GM13976 (cell line): Measurements from ENCODE around the gene MBTPS1.

Experiments
- DNase-seq: peaks from one replicate; pipeline ENCODE4 v3.0.0; 2012; ENCODE audit warnings: low spot score
- in situ Hi-C: fragments of 300-500 bp; cut with MboI; formaldehyde crosslinking; loops from one replicate; pipeline ENCODE4 v1.12.0; 2022; ENCODE audit warnings: low sequenced_read_pairs, mixed read lengths, inconsistent platforms; ENCODE audit not compliant: unreplicated experiment
- TF ChIP-seq, protein P1 (sequence below): IDR thresholded peaks from 2 replicates; pipeline ENCODE4 v1.5.1; 2012; ENCODE audit warnings: borderline replicate concordance, mild to moderate bottlenecking; ENCODE audit not compliant: insufficient read depth; ENCODE audit errors: extremely low read depth, missing control alignments, control extremely low read depth

MBTPS1 gene

GRCh38 chr16:84047626-84048025 lies 69.1 kb downstream of the MBTPS1 start:
- TF ChIP-seq, protein P1, sequence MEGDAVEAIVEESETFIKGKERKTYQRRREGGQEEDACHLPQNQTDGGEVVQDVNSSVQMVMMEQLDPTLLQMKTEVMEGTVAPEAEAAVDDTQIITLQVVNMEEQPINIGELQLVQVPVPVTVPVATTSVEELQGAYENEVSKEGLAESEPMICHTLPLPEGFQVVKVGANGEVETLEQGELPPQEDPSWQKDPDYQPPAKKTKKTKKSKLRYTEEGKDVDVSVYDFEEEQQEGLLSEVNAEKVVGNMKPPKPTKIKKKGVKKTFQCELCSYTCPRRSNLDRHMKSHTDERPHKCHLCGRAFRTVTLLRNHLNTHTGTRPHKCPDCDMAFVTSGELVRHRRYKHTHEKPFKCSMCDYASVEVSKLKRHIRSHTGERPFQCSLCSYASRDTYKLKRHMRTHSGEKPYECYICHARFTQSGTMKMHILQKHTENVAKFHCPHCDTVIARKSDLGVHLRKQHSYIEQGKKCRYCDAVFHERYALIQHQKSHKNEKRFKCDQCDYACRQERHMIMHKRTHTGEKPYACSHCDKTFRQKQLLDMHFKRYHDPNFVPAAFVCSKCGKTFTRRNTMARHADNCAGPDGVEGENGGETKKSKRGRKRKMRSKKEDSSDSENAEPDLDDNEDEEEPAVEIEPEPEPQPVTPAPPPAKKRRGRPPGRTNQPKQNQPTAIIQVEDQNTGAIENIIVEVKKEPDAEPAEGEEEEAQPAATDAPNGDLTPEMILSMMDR = no peak
- DNase-seq = no peak
- in situ Hi-C loops = no loop called here

GRCh38 chr16:84047206-84047605 lies 69.5 kb downstream of the MBTPS1 start:
- in situ Hi-C loops = no loop called here
- DNase-seq = no peak
- TF ChIP-seq, protein P1 = no peak

DNA sequence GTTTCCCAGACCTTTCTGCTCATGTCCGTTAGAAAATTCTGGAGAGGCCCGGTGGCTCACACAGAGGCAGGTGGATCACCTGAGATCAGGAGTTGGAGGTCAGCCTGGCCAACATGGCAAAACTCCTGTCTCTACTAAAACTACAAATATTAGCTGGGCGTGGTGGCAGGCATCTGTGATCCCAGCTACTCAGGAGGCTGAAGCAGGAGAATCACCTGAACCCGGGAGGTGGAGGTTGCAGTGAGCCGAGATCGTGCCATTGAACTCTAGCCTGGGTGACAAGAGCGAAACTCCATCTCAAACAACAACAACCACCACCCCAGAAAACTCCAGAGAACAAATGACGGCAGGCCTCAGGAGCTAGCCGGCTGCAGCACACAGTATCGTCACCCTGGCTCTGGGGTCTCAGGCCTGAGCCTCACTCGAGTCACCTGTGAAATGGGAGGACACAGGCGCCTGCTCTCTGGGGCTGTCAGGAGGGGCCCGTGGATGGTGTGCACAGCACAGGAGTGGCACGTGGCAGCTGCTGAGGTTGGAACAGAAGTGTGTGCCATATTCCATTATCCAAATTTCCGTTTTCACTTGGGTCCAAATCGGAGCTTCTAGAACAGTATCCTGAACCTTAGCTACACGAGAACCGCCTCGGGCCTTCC lies 70.8 kb downstream of the MBTPS1 start:
- DNase-seq = no peak
- TF ChIP-seq, protein P1 = no peak
- in situ Hi-C loops = no loop called here

DNA sequence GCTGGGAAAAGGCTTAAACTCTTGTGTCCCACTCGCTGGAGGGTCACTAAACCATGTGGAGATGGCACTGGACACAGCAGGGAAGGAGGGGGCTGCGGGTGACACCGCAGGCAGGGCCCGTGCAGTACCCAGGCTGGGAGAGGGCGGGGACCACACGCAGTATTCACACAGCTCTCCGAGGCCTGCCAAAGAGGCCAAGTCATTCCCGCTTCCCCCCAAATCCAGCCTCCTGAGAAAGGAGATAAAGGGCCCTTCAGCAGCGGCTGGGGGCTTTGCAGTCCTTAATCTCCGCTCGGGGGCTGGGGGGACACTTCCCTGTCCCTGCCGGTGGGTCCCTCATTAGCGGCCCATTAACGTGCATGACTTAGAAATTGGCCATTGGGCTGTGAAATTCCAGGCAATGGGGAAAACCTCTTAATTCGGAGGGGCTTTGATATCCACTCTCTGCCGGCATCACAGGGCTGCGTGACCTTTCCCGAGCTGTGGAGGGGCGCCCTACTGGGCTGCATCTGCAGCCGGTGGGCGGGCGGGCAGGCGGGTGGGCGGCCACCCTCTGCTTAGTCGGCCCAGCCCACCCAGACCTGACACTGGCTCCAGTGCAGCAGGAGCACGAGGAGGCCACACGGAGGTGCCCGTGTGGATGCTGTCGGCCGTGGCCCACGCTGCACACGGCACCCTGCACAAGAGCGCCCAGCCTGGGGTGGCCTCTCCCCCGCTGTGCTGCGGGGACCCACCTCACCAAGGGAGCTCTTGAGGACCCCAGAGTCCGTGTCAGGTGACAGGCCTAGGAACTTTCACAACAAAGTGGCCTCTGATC lies 71.5 kb downstream of the MBTPS1 start:
- in situ Hi-C loops = no loop called here

GRCh38 chr16:84044118-84044488 lies 72.6 kb downstream of the MBTPS1 start:
- TF ChIP-seq, protein P1 = no peak

More for the DNA sequence above, 71.5 kb downstream of the MBTPS1 start:
- DNase-seq = no peak
- TF ChIP-seq, protein P1 = no peak

DNA sequence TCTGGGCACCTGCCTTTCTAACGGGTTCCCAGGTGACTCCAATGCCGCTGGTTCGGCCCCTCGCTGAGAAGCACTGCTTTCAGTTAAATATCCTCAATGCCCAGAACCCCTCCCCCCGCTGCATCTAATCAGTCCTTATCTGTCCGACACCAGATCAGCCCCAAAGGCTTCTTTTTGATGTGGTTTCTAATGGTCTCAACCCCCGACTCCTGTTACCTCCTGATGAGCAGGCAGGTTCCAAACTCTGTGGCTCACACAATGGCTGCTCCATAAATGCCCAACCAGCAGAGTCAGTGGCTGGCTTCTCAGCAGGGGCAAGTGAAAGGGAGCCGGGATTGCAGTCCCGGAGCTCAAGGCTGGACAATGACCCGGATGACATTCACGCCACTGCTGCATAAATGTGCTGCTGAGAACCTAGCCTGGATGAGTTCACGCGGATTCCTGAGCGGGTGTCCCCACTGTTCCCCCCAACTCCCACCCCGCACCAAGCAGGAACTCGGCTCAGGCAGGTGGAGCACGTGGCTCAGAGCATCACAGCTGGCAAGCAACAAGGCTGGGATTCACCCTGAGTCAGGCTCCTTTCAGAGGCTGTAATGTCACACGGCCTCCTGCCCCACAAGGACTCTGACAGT lies 73.1 kb downstream of the MBTPS1 start:
- in situ Hi-C loops = no loop called here
- TF ChIP-seq, protein P1 = no peak
- no peak for DNase-seq

More at GRCh38 chr16:84044118-84044488, 72.6 kb downstream of the MBTPS1 start:
- in situ Hi-C loops = no loop called here
- no peak for DNase-seq
